Measurements from ENCODE around the gene PDE2A.

Gene PDE2A

GRCh38 chr11:72617080-72617762, 57.0 kb downstream of the PDE2A start:
- DNase-seq (ENCODE audit: low read depth in 1 of 2, low spot score in 1 of 2) = no peak

- DNase-seq (ENCODE audit: low read depth in 1 of 2, low spot score in 1 of 2) = no peak
These were observed 57.6 kb downstream of the PDE2A start for GRCh38 chr11:72616655-72617054.

GRCh38 chr11:72615329-72615728, 58.9 kb downstream of the PDE2A start:
- DNase-seq (ENCODE audit: low read depth in 1 of 2, low spot score in 1 of 2) = no peak

- no peak for DNase-seq (ENCODE audit: low read depth in 1 of 2, low spot score in 1 of 2)
These were observed 59.8 kb downstream of the PDE2A start for GRCh38 chr11:72614381-72614780.

GRCh38 chr11:72613977-72614376, 60.2 kb downstream of the PDE2A start:
- no peak for DNase-seq (ENCODE audit: low read depth in 1 of 2, low spot score in 1 of 2)

GRCh38 chr11:72613450-72613849, 60.8 kb downstream of the PDE2A start:
- DNase-seq (ENCODE audit: low read depth in 1 of 2, low spot score in 1 of 2) = no peak

GRCh38 chr11:72609476-72609875, 64.7 kb downstream of the PDE2A start:
- DNase-seq (ENCODE audit: low read depth in 1 of 2, low spot score in 1 of 2) = no peak

GRCh38 chr11:72609045-72609444, 65.2 kb downstream of the PDE2A start:
- DNase-seq (ENCODE audit: low read depth in 1 of 2, low spot score in 1 of 2) = no peak

GRCh38 chr11:72607496-72607895, 66.7 kb downstream of the PDE2A start:
- DNase-seq (ENCODE audit: low read depth in 1 of 2, low spot score in 1 of 2) = no peak

GRCh38 chr11:72606748-72607468, 67.3 kb downstream of the PDE2A start:
- DNase-seq (ENCODE audit: low read depth in 1 of 2, low spot score in 1 of 2) = no peak

- no peak for DNase-seq (ENCODE audit: low read depth in 1 of 2, low spot score in 1 of 2)
These were observed 68.1 kb downstream of the PDE2A start for GRCh38 chr11:72605973-72606747.

- DNase-seq (ENCODE audit: low read depth in 1 of 2, low spot score in 1 of 2) = no peak
These were observed 70.0 kb downstream of the PDE2A start for GRCh38 chr11:72604256-72604655.

- DNase-seq (ENCODE audit: low read depth in 1 of 2, low spot score in 1 of 2) = no peak
These were observed 71.8 kb downstream of the PDE2A start for GRCh38 chr11:72602250-72602904.

- no peak for DNase-seq (ENCODE audit: low read depth in 1 of 2, low spot score in 1 of 2)
These were observed 73.7 kb downstream of the PDE2A start for GRCh38 chr11:72600557-72600956.

- no peak for DNase-seq (ENCODE audit: low read depth in 1 of 2, low spot score in 1 of 2)
These were observed 74.7 kb downstream of the PDE2A start for GRCh38 chr11:72599325-72600117.

- no peak for DNase-seq (ENCODE audit: low read depth in 1 of 2, low spot score in 1 of 2)
These were observed 75.3 kb downstream of the PDE2A start for GRCh38 chr11:72598906-72599305.

- DNase-seq (ENCODE audit: low read depth in 1 of 2, low spot score in 1 of 2) = no peak
These were observed 75.8 kb downstream of the PDE2A start for GRCh38 chr11:72598466-72598865.

GRCh38 chr11:72597721-72598120, 76.5 kb downstream of the PDE2A start:
- no peak for DNase-seq (ENCODE audit: low read depth in 1 of 2, low spot score in 1 of 2)

GRCh38 chr11:72595292-72595684, 78.9 kb downstream of the PDE2A start:
- DNase-seq (ENCODE audit: low read depth in 1 of 2, low spot score in 1 of 2) = no peak

GRCh38 chr11:72594493-72595291, 79.5 kb downstream of the PDE2A start:
- no peak for DNase-seq (ENCODE audit: low read depth in 1 of 2, low spot score in 1 of 2)

Measured in stimulated activated CD4-positive, alpha-beta T cell treated with anti-CD3 and anti-CD28 coated beads, Interleukin-15, amount 100 ng/mL, for 1 hour (primary cell).